Fibroblast of upper back skin (primary cell): ENCODE data around the gene RABGAP1.

Experiments used
- DNase-seq: peaks from one replicate; pipeline ENCODE4 v3.0.0-alpha.2; 2013

Gene RABGAP1

GRCh38 chr9:122944960-122945888 lies 4.4 kb downstream of the RABGAP1 start:
- peak; percentile 19 for DNase-seq

- no peak for DNase-seq
Measured at GRCh38 chr9:122946461-122947005, 5.7 kb downstream of the RABGAP1 start.

DNA sequence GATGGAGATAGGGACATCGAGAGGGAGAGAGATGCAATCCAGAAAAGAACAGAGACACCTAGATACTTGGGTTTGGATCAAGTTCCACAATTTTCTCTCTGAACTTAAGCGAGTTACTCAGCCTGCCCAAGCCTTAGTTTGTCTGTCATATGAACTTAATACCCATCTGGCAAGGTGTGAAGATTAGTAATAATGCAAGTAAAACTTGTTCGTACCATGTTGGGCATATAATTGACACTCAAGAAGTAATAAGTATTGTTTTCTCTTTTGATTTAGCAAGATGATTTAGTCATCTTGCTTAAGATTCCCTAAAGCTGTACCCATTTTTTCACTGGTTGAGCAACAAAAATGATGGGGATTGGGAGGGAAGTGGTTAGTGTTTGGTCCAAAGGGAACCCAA lies 7.5 kb downstream of the RABGAP1 start:
- DNase-seq, result no peak

- DNase-seq, result no peak
Measured at GRCh38 chr9:122949696-122950095, 8.9 kb downstream of the RABGAP1 start.

DNA sequence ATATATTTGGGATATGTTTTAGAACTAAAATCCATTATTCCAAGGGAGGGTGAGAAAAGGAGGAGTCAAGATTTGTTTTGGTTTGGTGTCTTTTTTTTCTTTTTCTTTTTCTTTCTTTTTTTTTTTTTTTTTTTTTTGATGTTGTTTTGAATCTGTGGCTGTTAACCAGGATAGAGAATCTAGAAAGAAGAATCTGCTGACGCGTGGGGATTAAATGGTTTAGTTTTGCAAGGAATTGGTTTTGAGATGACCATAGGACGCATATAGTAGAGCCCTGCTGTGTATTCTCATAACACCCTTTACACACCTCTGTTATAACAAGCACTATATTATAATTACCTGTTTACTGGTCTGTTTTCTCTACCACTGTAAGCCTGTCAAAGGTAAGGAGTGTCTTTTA lies 9.4 kb downstream of the RABGAP1 start:
- DNase-seq, result no peak

DNA sequence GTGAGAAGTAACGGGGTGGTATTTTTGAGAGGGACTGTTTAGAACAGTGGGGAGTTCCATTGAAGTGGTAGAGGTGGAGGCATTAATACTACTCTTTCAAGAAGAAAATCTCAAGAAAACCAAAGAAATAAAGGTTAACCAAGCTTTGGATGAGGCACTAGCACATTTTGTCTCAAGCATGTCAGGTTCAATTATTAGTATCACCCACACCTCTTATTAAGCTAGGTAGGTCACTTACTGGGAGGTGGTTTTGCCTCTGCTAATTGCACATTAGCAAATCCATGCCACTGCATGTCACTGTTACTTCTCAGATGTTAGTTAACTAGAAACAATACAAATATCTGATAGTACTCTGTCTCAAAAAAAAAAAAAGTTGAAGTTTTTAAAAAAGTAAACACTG lies 10.2 kb downstream of the RABGAP1 start:
- DNase-seq, result no peak

GRCh38 chr9:122954253-122954691 lies 13.5 kb downstream of the RABGAP1 start:
- DNase-seq, result peak; percentile 21

- DNase-seq, result no peak
Measured at GRCh38 chr9:122955961-122956360, 15.1 kb downstream of the RABGAP1 start.

DNA sequence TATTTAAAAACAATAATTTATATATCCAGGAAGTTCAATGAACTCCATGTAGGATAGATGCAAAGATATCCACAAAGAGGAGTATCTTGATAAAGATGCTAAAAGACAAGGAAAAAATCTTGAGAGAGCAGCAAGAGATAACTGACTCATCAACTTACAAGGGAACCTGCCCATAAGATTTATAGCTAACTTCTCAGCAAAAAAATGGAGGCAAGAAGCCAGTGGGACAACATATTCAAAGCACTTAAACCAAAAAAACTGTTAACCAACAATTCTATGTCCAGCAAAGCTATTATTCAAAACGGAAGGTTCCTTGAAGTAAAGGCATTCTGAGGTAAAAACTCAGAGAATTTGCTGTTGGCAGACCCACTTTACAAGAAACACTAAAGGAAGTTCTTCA lies 20.3 kb downstream of the RABGAP1 start:
- DNase-seq, result no peak

GRCh38 chr9:122975196-122975595 lies 34.4 kb downstream of the RABGAP1 start:
- DNase-seq, result no peak

DNA sequence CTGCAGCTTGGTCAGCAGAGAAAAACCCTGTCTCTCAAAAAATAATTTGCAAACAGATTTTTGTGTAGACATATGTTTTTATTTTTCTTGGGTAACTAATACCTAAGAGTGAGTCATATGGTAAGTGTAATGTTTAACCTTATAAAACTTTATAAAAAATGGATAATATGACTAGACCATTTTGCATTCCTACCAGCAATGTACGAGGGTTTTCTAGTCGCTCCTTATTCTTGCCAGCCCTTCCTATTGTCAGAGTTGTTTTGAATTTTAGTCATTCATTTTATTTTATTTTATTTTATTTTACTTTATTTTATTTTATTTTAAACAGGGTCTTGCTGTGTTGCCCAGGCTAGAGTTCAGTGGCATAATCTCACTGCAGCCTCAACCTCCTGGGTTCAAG lies 37.8 kb downstream of the RABGAP1 start:
- no peak for DNase-seq

DNA sequence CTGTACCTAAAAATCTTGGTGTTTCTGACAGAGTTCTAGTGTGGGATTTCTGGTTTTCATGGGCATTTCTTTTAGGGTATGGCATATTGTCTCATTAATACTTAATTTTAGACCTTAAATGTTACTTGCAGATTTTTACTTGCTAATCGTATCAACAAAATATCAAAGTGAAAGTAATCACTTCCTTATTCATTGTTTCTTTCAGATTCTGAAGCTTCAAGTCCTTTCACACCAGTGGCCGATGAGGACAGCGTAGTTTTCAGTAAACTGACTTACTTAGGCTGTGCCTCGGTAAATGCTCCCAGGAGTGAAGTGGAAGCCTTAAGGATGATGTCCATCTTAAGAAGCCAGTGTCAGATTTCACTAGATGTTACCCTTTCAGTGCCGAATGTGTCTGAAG lies 45.2 kb downstream of the RABGAP1 start:
- no peak for DNase-seq

DNA sequence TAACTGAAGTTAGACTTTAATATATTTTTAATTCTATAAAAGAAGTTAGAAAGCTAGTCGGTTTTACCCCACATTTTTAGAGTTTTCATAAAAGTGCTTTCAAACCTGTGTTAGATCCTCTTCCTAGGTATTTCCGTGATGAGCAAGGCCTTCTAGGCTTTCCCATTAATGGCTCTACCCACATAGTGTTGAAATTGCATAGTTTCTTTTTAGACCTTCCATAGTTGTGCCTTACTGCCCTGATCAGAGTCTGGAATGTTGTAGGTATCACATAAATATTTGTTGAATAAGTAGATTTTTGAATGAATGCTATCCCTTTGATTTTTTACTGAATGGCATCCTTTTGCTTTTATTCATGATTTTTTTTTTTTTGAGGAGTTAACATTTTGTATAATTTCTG lies 47.3 kb downstream of the RABGAP1 start:
- DNase-seq, result no peak

GRCh38 chr9:122988920-122989621 lies 48.3 kb downstream of the RABGAP1 start:
- no peak for DNase-seq

DNA sequence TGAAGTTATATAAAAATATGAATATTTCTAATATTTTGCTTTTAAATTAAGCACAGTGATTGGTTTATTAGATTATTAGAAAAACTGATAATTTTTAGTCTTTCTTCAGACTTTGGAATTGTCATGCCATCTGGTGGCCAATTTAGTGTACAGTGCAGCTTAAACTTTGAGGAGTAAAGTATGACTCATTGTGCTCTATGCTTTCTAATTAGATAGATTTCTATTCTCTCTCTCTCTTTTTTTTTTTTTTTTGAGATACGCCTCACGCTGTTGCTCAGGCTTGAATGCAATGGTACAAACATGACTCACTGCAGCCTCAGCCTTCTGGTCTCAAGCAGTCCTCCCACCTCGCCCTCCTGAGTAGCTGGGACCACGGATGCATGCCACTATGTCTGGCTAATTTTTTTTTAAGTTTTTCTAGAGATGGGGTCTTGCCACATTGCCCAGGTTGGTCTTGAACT lies 50.6 kb downstream of the RABGAP1 start:
- DNase-seq, result peak; percentile 90

DNA sequence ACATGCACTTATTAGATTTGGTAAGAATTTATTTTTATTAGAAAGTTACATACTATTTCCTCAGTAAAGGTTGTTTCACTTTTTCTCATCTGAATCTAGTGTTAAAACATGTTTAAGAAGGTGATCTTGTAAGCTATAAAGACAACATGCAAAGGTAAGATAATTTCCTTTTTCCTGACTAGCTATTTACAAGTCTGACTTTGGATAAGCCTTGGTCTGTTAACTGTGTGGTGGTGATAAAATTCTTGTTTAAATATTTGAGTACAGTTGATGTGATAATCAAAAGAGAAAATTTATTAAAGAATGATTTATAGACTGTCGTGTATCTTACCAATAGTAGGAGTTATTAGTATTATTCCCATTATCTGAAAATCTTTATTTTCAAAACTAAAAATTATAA lies 55.8 kb downstream of the RABGAP1 start:
- DNase-seq, result no peak

DNA sequence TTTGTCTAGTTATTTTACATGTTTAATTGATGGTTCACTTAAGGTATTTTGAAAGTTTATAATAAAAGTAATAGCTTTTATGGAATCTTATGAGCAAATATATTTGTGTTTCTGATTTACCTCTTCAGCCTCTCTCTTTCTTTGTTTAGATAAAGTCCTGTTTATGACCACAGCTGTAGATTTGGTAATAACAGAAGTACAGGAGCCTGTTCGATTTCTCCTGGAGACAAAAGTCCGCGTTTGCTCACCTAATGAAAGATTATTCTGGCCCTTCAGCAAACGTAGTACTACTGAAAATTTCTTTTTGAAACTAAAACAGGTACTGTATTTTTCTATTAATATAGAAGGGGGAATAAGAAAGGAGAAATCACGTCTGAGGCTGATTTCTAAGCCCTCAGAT lies 57.6 kb downstream of the RABGAP1 start:
- DNase-seq, result no peak

DNA sequence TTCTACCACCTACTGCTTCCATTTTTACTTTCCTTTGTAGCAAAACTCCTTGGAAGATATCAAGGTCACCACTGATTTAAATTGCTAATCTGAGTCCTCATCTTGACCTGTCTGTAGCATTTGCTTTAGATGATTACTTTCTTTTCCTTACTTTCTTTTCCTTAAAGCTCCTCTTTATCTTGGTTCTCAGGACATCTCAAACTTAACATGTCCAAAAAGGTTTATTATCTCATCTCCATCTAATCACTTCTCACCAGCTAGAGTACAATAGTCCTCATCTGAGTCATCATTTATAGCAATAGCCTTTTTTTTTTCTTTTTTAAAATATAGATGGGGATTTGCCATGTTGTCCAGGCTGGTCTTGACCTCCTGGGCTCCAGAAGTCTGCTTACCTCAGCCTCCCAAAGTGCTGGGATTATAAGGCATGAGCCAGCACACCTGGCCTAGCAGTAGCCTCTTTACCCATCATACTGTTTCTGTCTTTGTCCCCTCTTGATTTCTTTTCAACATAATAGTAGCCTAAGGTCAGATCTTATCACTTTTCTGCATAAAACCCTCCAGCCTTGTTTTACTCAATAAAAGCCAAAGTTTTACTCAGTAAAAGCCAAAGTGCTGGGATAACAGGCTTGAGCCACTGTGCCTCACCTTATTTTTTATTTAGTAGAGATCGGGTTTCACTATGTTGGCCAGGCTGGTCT lies 59.7 kb downstream of the RABGAP1 start:
- no peak for DNase-seq

DNA sequence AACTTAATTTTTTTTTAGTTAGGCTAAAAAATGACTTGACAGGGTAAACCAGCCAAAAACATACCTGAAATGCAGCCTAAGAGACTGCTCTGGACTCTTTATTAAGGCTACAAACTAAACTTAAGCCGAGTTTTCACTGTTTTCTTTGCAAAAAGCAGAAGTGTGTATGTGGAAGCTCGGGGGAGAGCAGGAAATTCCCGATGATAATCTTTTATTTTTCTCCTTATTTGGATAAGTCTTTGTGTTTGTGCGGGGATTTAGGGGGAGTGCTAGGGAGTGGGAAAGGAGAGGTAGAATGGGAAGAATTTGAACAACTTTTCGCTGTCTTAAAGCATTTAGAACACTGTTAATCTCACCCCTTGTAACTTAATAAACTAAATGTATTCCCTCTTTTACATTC lies 61.9 kb downstream of the RABGAP1 start:
- DNase-seq, result peak; percentile 66

DNA sequence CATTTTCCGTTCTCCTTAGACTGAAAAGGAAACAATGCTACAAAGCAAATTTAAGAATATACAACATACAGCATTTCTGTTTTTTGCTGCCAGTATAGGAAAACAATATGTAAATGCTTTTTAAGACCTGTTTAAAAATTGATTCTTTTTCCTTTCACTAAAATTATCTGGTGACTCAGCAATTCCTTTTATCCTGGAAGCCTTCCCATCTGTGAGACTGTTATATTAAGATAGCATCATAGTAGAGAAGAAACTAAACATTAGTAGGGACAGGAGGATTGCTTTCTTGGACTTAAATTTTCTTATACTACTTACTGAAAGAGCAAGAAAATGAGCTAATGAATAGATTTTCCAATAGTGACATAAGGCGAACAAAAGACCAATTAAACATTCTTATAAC lies 62.6 kb downstream of the RABGAP1 start:
- peak; percentile 64 for DNase-seq

DNA sequence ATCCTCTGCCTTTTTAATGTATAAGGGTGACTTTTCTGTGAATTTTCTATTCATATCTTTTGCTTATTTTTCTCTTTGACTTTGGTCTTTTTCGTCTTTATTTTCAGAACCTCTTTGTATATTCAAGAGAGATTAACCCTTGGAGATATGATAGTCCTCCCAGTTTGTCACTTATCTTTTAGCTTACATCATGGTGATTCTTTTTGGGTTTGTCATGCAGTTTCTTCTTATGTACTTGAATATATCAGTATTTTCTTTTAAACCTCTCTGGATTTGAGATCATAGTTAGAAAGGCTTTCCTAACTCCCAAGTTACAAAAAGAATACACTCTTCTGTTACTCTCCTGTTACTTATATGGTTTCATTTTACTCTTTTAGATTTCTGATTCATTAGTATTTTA lies 65.1 kb downstream of the RABGAP1 start:
- DNase-seq, result no peak

GRCh38 chr9:123007269-123007668 lies 66.4 kb downstream of the RABGAP1 start:
- no peak for DNase-seq

- no peak for DNase-seq
Measured at GRCh38 chr9:123008909-123009308, 68.1 kb downstream of the RABGAP1 start.
